ENCODE data around the gene ULBP1. TPM values are rescaled to one million over a fixed set of nuclear protein-coding genes. Genes with fewer than 3 reads are reported as not detected.
"Not testable (repeated sequence)": the region's sequence is repeated elsewhere in the genome, so short reads cannot be mapped to it uniquely, and the experiment has no call there.

The ULBP1 gene
- total RNA-seq, 1 donor from 2014 or later: not detected

DNA sequence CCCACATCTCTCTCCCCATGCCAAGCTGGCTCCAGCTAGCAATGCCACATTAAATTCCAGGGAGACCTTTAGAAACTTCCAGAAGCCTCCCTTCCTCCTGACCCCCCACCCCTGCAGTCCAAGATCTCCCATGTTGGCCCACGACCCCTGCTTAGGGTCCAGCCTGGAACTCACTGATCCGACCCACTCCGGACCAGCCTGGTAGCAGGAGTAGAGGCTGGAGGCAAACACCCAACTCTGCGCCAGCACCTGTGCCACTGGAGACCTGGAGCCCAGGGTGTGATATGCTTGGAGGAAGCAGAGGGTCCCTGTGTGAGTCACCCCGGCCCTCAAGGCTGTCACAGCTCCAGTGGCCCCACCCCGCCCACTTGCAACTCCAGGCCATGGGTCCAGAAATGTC lies 3.3 kb upstream of the ULBP1 start:
- H3K4me1 ChIP-seq (ENCODE audit: control insufficient read depth in 3 of 3, insufficient read depth in 3 of 3, low read length in 3 of 3): peaks cover 21 to 25% (median 23%) of the 10 kb centered on the region in 3 donors
- no peak overlapping the region for H3K9ac ChIP-seq (ENCODE audit: low read depth in 1 of 3, low read length in 3 of 3)
- peaks cover 45 to 69% (median 60%) of the 10 kb centered on the region in 3 donors for H3K27me3 ChIP-seq (ENCODE audit: control insufficient read depth in 3 of 3, insufficient read depth in 3 of 3, low read length in 3 of 3)
- H3K36me3 ChIP-seq (ENCODE audit: control insufficient read depth in 3 of 3, insufficient read depth in 3 of 3, low read length in 3 of 3): no peaks in the 10 kb centered on the region
- no peaks in the 10 kb centered on the region for H3K9me3 ChIP-seq (ENCODE audit: control insufficient read depth in 3 of 3, low read length in 3 of 3)
- H3K27ac ChIP-seq (ENCODE audit: low read depth, low read length): no peak overlapping the region
- no peak overlapping the region for H3K4me3 ChIP-seq (ENCODE audit: low read length in 3 of 3)

- Histone ChIP-seq H3K27me3 (ENCODE audit: control insufficient read depth in 3 of 3, insufficient read depth in 3 of 3, low read length in 3 of 3) (peaks cover 49 to 70% (median 59%) of the 10 kb centered on the region in 3 donors), H3K36me3 (ENCODE audit: control insufficient read depth in 3 of 3, insufficient read depth in 3 of 3, low read length in 3 of 3) (no peaks in the 10 kb centered on the region), H3K9ac (ENCODE audit: low read depth in 1 of 3, low read length in 3 of 3) (no peak overlapping the region), H3K9me3 (ENCODE audit: control insufficient read depth in 3 of 3, low read length in 3 of 3) (no peaks in the 10 kb centered on the region), H3K4me3 (ENCODE audit: low read length in 3 of 3) (no peak overlapping the region), H3K4me1 (ENCODE audit: control insufficient read depth in 3 of 3, insufficient read depth in 3 of 3, low read length in 3 of 3) (peaks cover 21 to 28% (median 24%) of the 10 kb centered on the region in 3 donors), H3K27ac (ENCODE audit: low read depth, low read length) (no peak overlapping the region)
These were observed 1.9 kb upstream of the ULBP1 start for GRCh38 chr6:149961728-149962425.

- peaks cover 21 to 28% (median 24%) of the 10 kb centered on the region in 3 donors for H3K4me1 ChIP-seq (ENCODE audit: control insufficient read depth in 3 of 3, insufficient read depth in 3 of 3, low read length in 3 of 3)
- no peaks in the 10 kb centered on the region for H3K36me3 ChIP-seq (ENCODE audit: control insufficient read depth in 3 of 3, insufficient read depth in 3 of 3, low read length in 3 of 3)
- no peak overlapping the region for H3K27ac ChIP-seq (ENCODE audit: low read depth, low read length)
- peak overlapping the region in 1 of 3 donors; percentile 67 for H3K4me3 ChIP-seq (ENCODE audit: low read length in 3 of 3)
- H3K27me3 ChIP-seq (ENCODE audit: control insufficient read depth in 3 of 3, insufficient read depth in 3 of 3, low read length in 3 of 3): peaks cover 54 to 72% (median 63%) of the 10 kb centered on the region in 3 donors
- no peaks in the 10 kb centered on the region for H3K9me3 ChIP-seq (ENCODE audit: control insufficient read depth in 3 of 3, low read length in 3 of 3)
- H3K9ac ChIP-seq (ENCODE audit: low read depth in 1 of 3, low read length in 3 of 3): no peak overlapping the region
These were observed 1.1 kb upstream of the ULBP1 start for GRCh38 chr6:149962461-149963211.

- Histone ChIP-seq H3K27ac (ENCODE audit: low read depth, low read length) (no peak overlapping the region), H3K4me1 (ENCODE audit: control insufficient read depth in 3 of 3, insufficient read depth in 3 of 3, low read length in 3 of 3) (peaks cover 21 to 28% (median 24%) of the 10 kb centered on the region in 3 donors), H3K27me3 (ENCODE audit: control insufficient read depth in 3 of 3, insufficient read depth in 3 of 3, low read length in 3 of 3) (peaks cover 54 to 74% (median 67%) of the 10 kb centered on the region in 3 donors), H3K4me3 (ENCODE audit: low read length in 3 of 3) (peak overlapping the region; percentile 50 to 74 (median 67)), H3K9ac (ENCODE audit: low read depth in 1 of 3, low read length in 3 of 3) (no peak overlapping the region), H3K36me3 (ENCODE audit: control insufficient read depth in 3 of 3, insufficient read depth in 3 of 3, low read length in 3 of 3) (no peaks in the 10 kb centered on the region), H3K9me3 (ENCODE audit: control insufficient read depth in 3 of 3, low read length in 3 of 3) (no peaks in the 10 kb centered on the region)
These were observed 606 bp upstream of the ULBP1 start for GRCh38 chr6:149963212-149963461.

DNA sequence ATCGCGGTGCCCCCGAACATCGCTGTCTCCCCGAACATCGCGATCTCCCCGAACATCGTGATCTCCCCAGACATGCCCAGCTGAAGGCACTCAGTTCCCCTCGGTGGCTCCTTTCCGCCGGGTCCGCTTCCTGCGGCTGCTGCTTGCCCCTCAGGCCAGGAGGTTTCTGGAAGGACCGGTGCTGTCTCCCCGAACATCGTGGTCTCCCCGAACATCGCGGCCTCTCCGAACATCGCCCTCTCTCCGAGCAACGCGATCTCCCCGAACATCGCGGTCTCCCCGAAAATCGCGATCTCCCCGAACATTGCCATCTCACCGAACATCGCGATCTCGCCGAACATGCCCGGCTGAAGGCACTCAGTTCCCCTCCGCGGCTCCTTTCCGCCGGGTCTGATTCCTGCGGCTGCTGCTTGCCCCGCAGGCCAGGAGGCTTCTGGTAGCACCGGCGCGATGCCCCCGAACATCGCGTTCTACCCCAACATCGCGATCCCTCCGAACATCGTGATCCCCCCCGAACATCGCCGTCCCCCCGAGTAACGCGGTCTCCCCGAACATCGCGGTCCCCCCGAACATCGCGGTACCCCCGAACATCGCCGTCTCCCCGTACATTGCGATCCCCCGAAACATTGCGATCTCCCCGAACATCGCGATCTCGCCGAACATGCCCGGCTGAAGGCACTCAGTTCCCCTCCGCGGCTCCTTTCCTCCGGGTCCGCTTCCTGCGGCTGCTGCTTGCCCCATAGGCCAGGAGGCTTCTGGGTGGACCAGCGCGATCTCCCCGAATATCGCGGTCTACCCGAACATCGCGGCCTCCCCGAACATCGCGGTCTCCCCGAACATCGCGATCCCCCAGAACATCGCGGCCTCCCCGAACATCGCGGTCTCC lies 808 bp downstream of the ULBP1 start:
- H3K4me3 ChIP-seq (ENCODE audit: low read length in 3 of 3): peak overlapping the region; percentile 50 to 74 (median 67)
- H3K9ac ChIP-seq (ENCODE audit: low read depth in 1 of 3, low read length in 3 of 3): peak overlapping the region in 1 of 3 donors; percentile 50
- H3K27me3 ChIP-seq (ENCODE audit: control insufficient read depth in 3 of 3, insufficient read depth in 3 of 3, low read length in 3 of 3): peaks cover 57 to 77% (median 72%) of the 10 kb centered on the region in 3 donors
- H3K36me3 ChIP-seq (ENCODE audit: control insufficient read depth in 3 of 3, insufficient read depth in 3 of 3, low read length in 3 of 3): no peaks in the 10 kb centered on the region
- H3K9me3 ChIP-seq (ENCODE audit: control insufficient read depth in 3 of 3, low read length in 3 of 3): no peaks in the 10 kb centered on the region
- no peak overlapping the region for H3K27ac ChIP-seq (ENCODE audit: low read depth, low read length)
- H3K4me1 ChIP-seq (ENCODE audit: control insufficient read depth in 3 of 3, insufficient read depth in 3 of 3, low read length in 3 of 3): peaks cover 21 to 28% (median 24%) of the 10 kb centered on the region in 3 donors

GRCh38 chr6:149965194-149966020 lies 1.7 kb downstream of the ULBP1 start:
- H3K9ac ChIP-seq (ENCODE audit: low read depth in 1 of 3, low read length in 3 of 3): peak overlapping the region in 1 of 3 donors; percentile 16
- no peak overlapping the region for H3K27ac ChIP-seq (ENCODE audit: low read depth, low read length)
- H3K36me3 ChIP-seq (ENCODE audit: control insufficient read depth in 3 of 3, insufficient read depth in 3 of 3, low read length in 3 of 3): no peaks in the 10 kb centered on the region
- H3K27me3 ChIP-seq (ENCODE audit: control insufficient read depth in 3 of 3, insufficient read depth in 3 of 3, low read length in 3 of 3): peaks cover 61 to 81% (median 80%) of the 10 kb centered on the region in 3 donors
- H3K4me3 ChIP-seq (ENCODE audit: low read length in 3 of 3): peak overlapping the region in 2 of 3 donors; percentile 67 to 74
- H3K9me3 ChIP-seq (ENCODE audit: control insufficient read depth in 3 of 3, low read length in 3 of 3): no peaks in the 10 kb centered on the region
- peaks cover 21 to 28% (median 24%) of the 10 kb centered on the region in 3 donors for H3K4me1 ChIP-seq (ENCODE audit: control insufficient read depth in 3 of 3, insufficient read depth in 3 of 3, low read length in 3 of 3)

- H3K9ac ChIP-seq (ENCODE audit: low read depth in 1 of 3, low read length in 3 of 3); H3K9me3 ChIP-seq (ENCODE audit: control insufficient read depth in 3 of 3, low read length in 3 of 3); H3K36me3 ChIP-seq (ENCODE audit: control insufficient read depth in 3 of 3, insufficient read depth in 3 of 3, low read length in 3 of 3); H3K27ac ChIP-seq (ENCODE audit: low read depth, low read length); H3K4me3 ChIP-seq (ENCODE audit: low read length in 3 of 3): not testable (repeated sequence)
- H3K4me1 ChIP-seq (ENCODE audit: control insufficient read depth in 3 of 3, insufficient read depth in 3 of 3, low read length in 3 of 3): peaks cover 21 to 28% (median 24%) of the 10 kb centered on the region in 3 donors
- H3K27me3 ChIP-seq (ENCODE audit: control insufficient read depth in 3 of 3, insufficient read depth in 3 of 3, low read length in 3 of 3): peaks cover 58 to 82% (median 79%) of the 10 kb centered on the region in 3 donors
These were observed 2.6 kb downstream of the ULBP1 start for GRCh38 chr6:149966319-149966718.

DNA sequence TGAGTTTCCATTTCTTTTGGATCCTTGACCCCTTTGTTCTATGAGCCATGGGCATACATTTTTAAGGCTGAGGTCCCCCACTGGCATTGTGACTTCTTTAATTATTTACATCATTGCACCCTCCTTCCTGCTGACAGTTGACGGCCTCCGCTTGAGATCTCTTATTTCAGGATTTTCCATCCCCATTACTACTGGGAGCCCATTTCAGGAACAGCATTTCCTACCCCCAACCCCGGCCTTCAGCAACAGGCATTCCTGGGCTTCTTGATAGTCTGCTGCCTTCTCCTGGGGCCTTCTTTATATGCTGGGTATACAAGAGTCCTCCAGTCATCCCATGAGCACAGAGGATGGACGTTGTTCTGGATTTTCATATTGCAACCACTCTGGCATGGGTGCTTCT lies 3.8 kb downstream of the ULBP1 start:
- no peak overlapping the region for H3K4me3 ChIP-seq (ENCODE audit: low read length in 3 of 3)
- no peaks in the 10 kb centered on the region for H3K9me3 ChIP-seq (ENCODE audit: control insufficient read depth in 3 of 3, low read length in 3 of 3)
- H3K4me1 ChIP-seq (ENCODE audit: control insufficient read depth in 3 of 3, insufficient read depth in 3 of 3, low read length in 3 of 3): peaks cover 21 to 28% (median 24%) of the 10 kb centered on the region in 3 donors
- no peaks in the 10 kb centered on the region for H3K36me3 ChIP-seq (ENCODE audit: control insufficient read depth in 3 of 3, insufficient read depth in 3 of 3, low read length in 3 of 3)
- H3K9ac ChIP-seq (ENCODE audit: low read depth in 1 of 3, low read length in 3 of 3): no peak overlapping the region
- no peak overlapping the region for H3K27ac ChIP-seq (ENCODE audit: low read depth, low read length)
- peaks cover 54 to 69% (median 69%) of the 10 kb centered on the region in 3 donors for H3K27me3 ChIP-seq (ENCODE audit: control insufficient read depth in 3 of 3, insufficient read depth in 3 of 3, low read length in 3 of 3)

DNA sequence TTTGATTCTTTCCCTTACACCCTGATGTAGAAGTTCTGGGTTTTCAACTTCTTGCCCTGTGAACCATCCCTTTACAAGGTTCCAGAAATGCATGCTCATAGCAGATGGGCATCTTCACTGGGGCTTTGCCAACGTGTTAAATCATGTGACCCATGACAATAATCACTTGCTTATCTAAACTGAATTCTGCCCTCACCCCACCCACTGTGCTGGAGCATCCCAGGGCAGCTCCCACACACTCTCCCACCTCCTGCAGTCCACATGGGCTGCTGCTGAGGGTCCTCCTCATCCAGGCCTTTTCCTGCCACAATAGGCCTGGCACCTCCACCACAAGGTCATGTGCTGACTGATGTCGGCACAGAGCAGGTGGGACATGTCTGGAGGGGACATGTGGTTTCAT lies 4.3 kb downstream of the ULBP1 start:
- peaks cover 21 to 25% (median 22%) of the 10 kb centered on the region in 3 donors for H3K4me1 ChIP-seq (ENCODE audit: control insufficient read depth in 3 of 3, insufficient read depth in 3 of 3, low read length in 3 of 3)
- not testable (repeated sequence) for H3K9ac ChIP-seq (ENCODE audit: low read depth in 1 of 3, low read length in 3 of 3); H3K9me3 ChIP-seq (ENCODE audit: control insufficient read depth in 3 of 3, low read length in 3 of 3); H3K36me3 ChIP-seq (ENCODE audit: control insufficient read depth in 3 of 3, insufficient read depth in 3 of 3, low read length in 3 of 3); H3K4me3 ChIP-seq (ENCODE audit: low read length in 3 of 3); H3K27ac ChIP-seq (ENCODE audit: low read depth, low read length)
- H3K27me3 ChIP-seq (ENCODE audit: control insufficient read depth in 3 of 3, insufficient read depth in 3 of 3, low read length in 3 of 3): peaks cover 50 to 68% (median 65%) of the 10 kb centered on the region in 3 donors
